HepG2 (cell line): ENCODE measurements around the gene CRHR1. TPM values are rescaled to one million over a fixed set of nuclear protein-coding genes. Genes with fewer than 3 reads are reported as not detected.
A peak's percentile ranks its signal among the peaks of the same experiment; 100 is the strongest.

Experiments used
- ATAC-seq: fragments of 200-7000 bp; cut with Tn5 transposase; 3 replicates; pipeline ENCODE4 v1.9.1; 2020; ENCODE audit warnings: mild to moderate bottlenecking, moderate library complexity
- Bru-seq: library from RNA; stranded (reverse); fragments of 400-500 nt; gene quantifications from one replicate; lab custom pipeline; 2021; lab: Mats Ljungman, UMichigan
- BruChase-seq, 2 experiments: library from RNA; stranded (reverse); fragments of 400-500 nt; gene quantifications; one replicate each; lab custom pipeline; 2021; lab: Mats Ljungman, UMichigan
- BruUV-seq: library from RNA; stranded (reverse); fragments of 400-500 nt; replicated peaks from 2 replicates; lab custom pipeline; 2021; lab: Mats Ljungman, UMichigan
- CTCF ChIA-PET: fragments of 300-600 bp; formaldehyde crosslinking; extraction: SDS; loops from one replicate; lab custom pipeline; 2021; ENCODE audit warnings: low total read pairs, inconsistent platforms, low intra/inter-chr PET ratio; lab: Yijun Ruan, JAX
- POLR2A ChIA-PET: fragments of 350-600 bp; sonication (Branson Sonifier 250); formaldehyde crosslinking; loops from one replicate; lab custom pipeline; 2020; ENCODE audit warnings: antibody characterized with exemption, inconsistent platforms; lab: Yijun Ruan, JAX
- DNase-seq: peaks from one replicate; pipeline ENCODE4 v3.0.0-alpha.2; 2015; ENCODE audit warnings: low spot score
- FAIRE-seq: peaks from 3 replicates; lab custom pipeline; 2011; peaks lifted over from hg19 to GRCh38; lab: Jason Lieb, UNC
- H2AFZ ChIP-seq: one replicate; pipeline ENCODE4 v1.6.1; 2011; ENCODE audit warnings: low read length, inconsistent platforms
- H3K27ac ChIP-seq: fragments of 300-600 bp; 3 replicates; pipeline ENCODE4 v1.8.0; 2011; ENCODE audit warnings: mixed run types, mild to moderate bottlenecking, mixed read lengths, low read length, inconsistent platforms; ENCODE audit not compliant: insufficient read depth; ENCODE audit errors: extremely low read length
- H3K27me3 ChIP-seq, 2 experiments: fragments of 200-600 bp in 1 of 2; 2 replicates in 1 of 2; 3 replicates in 1 of 2; pipeline versions ENCODE4 v1.6.0 to v1.8.0; 2011; ENCODE audit warnings: low read length in 2 of 2, mild to moderate bottlenecking in 2 of 2, moderate library complexity in 2 of 2, inconsistent platforms in 1 of 2; ENCODE audit not compliant: insufficient read depth in 2 of 2, control insufficient read depth in 1 of 2
- H3K36me3 ChIP-seq, 2 experiments: fragments of 200-600 bp in 1 of 2; replicated peaks in 1 of 2; 2 replicates in 1 of 2; 3 replicates in 1 of 2; pipeline versions ENCODE4 v1.5.1 to v1.8.0; 2011; ENCODE audit warnings: low read length in 2 of 2, inconsistent platforms in 1 of 2; ENCODE audit not compliant: insufficient read depth in 2 of 2, control insufficient read depth in 1 of 2
- H3K4me1 ChIP-seq: 2 replicates; pipeline ENCODE4 v1.5.1; 2012; ENCODE audit warnings: low read length, inconsistent platforms; ENCODE audit not compliant: insufficient read depth
- H3K4me2 ChIP-seq: 2 replicates; pipeline ENCODE4 v1.6.0; 2011; ENCODE audit warnings: low read depth, low read length, inconsistent platforms
- H3K4me3 ChIP-seq, 3 experiments: fragments of 200-600 bp in 1 of 3; sonication (generic), shearing (Covaris generic) in 1 of 3; replicated peaks in 1 of 3; 2 replicates each; pipeline ENCODE4 v1.5.1; 2011 to 2016; ENCODE audit warnings: low read length in 3 of 3, inconsistent platforms in 2 of 3, low read depth in 2 of 3, mild to moderate bottlenecking in 2 of 3, control low read depth in 1 of 3, mixed read lengths in 1 of 3; ENCODE audit not compliant: insufficient read depth in 1 of 3
- H3K79me2 ChIP-seq: one replicate; pipeline ENCODE4 v1.6.1; 2011; ENCODE audit warnings: low read length, inconsistent platforms; ENCODE audit not compliant: insufficient read depth
- H3K9ac ChIP-seq: 2 replicates; pipeline ENCODE4 v1.6.0; 2011; ENCODE audit warnings: mild to moderate bottlenecking, low read depth, low read length, inconsistent platforms; ENCODE audit not compliant: insufficient read depth
- H3K9me3 ChIP-seq: 2 replicates; pipeline ENCODE4 v1.5.1; 2012; ENCODE audit warnings: mild to moderate bottlenecking, low read length
- H4K20me1 ChIP-seq: 2 replicates; pipeline ENCODE4 v1.6.0; 2011; ENCODE audit warnings: inconsistent platforms, mild to moderate bottlenecking, low read length, moderate library complexity; ENCODE audit not compliant: insufficient read depth
- ATF7-NPFF ChIP-seq: sonication (generic); formaldehyde crosslinking; IDR thresholded peaks from 2 replicates; pipeline ENCODE4 v1.8.1; 2023; ENCODE audit warnings: mild to moderate bottlenecking, low read depth, missing genetic modification reagents, moderate library complexity
- CSRNP2 ChIP-seq: sonication (generic); formaldehyde crosslinking; conservative IDR thresholded peaks from 2 replicates; pipeline ENCODE4 v1.8.0; 2022; ENCODE audit warnings: low read depth, missing genetic modification reagents
- DPF2 ChIP-seq: sonication (generic); formaldehyde crosslinking; IDR thresholded peaks from 2 replicates; pipeline ENCODE4 v1.4.0; 2020; ENCODE audit warnings: mild to moderate bottlenecking, low read depth, missing genetic modification reagents, borderline replicate concordance
- HNRNPLL ChIP-seq: fragments of 200-400 bp; formaldehyde crosslinking; IDR thresholded peaks from 2 replicates; pipeline ENCODE4 v1.6.1; 2017; ENCODE audit warnings: mild to moderate bottlenecking, low read depth, low read length; ENCODE audit not compliant: poor library complexity, severe bottlenecking
- MYC ChIP-seq: sonication (generic); formaldehyde crosslinking; IDR thresholded peaks from 2 replicates; pipeline ENCODE4 v1.9.0; 2021; ENCODE audit warnings: missing genetic modification reagents, borderline replicate concordance
- RXRA ChIP-seq: sonication (generic); formaldehyde crosslinking; IDR thresholded peaks from 2 replicates; pipeline ENCODE4 v1.5.1; 2020; ENCODE audit warnings: missing genetic modification reagents
- ZNF768 ChIP-seq: sonication (generic); formaldehyde crosslinking; IDR thresholded peaks from 2 replicates; pipeline ENCODE4 v1.4.0; 2020; ENCODE audit warnings: missing genetic modification reagents
- ZNF773 ChIP-seq: sonication (generic); formaldehyde crosslinking; IDR thresholded peaks from 2 replicates; pipeline ENCODE4 v1.4.0; 2020; ENCODE audit warnings: missing genetic modification reagents, borderline replicate concordance
- WGBS: methylation state at CpG from one replicate; pipeline ENCODE4 v1.1.6; 2017; ENCODE audit warnings: low lambda C conversion rate; 5-methylcytosine and 5-hydroxymethylcytosine counted together
- in situ Hi-C: cut with HindIII; loops from 2 replicates; pipeline ENCODE4 v1.10.0; 2017; ENCODE audit warnings: low pct_unique_long_range_greater_than_20kb; ENCODE audit not compliant: extremely low pct_ligation_motif_present
- intact Hi-C: fragments of 100-400 bp; cut with micrococcal nuclease; formaldehyde crosslinking; loops from one replicate; pipeline ENCODE4 v1.10.0; 2022; ENCODE audit not compliant: unreplicated experiment
- long read RNA-seq, 2 experiments: library from RNA in 1 of 2; library from polyadenylated mRNA in 1 of 2; stranded (forward) in 1 of 2; unstranded in 1 of 2; transcript quantifications; one replicate each; pipeline ENCODE4 v2.0.0, GENCODE V29; 2019 to 2022
- polyA minus RNA-seq, 3 experiments: library from RNA; depleted of rRNA, polyadenylated mRNA; stranded (reverse); fragments of >200 nt; gene quantifications; 2 replicates each; pipeline ENCODE4 v1.2.3, GENCODE V29; 2011; ENCODE audit warnings: low replicate concordance in 1 of 3
- polyA plus RNA-seq, 8 experiments: library from polyadenylated mRNA; depleted of rRNA in 3 of 8; stranded (reverse) in 7 of 8; unstranded in 1 of 8; fragments of >200 nt; fragmentation: Illumina TruSeq in 4 of 8; extraction: Trizol in 4 of 8; gene quantifications; 2 replicates each; pipeline versions ENCODE4 v1.2.1 to v1.2.3, GENCODE V29; 2011 to 2016; ENCODE audit warnings: low read depth in 4 of 8, missing spikeins in 1 of 8, mixed read lengths in 1 of 8; ENCODE audit not compliant: insufficient read depth in 1 of 8
- total RNA-seq, 5 experiments: library from RNA; depleted of rRNA; stranded (reverse); fragments of >200 nt; fragmentation: Illumina TruSeq; extraction: Trizol; gene quantifications; 2 replicates each; pipeline ENCODE4 v1.2.3, GENCODE V29; 2016; ENCODE audit warnings: low read depth in 1 of 5
- TF ChIP-seq, protein P1 (sequence below): sonication (generic); formaldehyde crosslinking; conservative IDR thresholded peaks from 2 replicates; pipeline ENCODE4 v1.4.0; 2020; ENCODE audit warnings: missing genetic modification reagents

Gene CRHR1
- total RNA-seq (2016; rRNA removed; fragmentation: Illumina TruSeq; extraction: Trizol) (not detected in 2 replicates), polyA plus RNA-seq (2011; rRNA removed) (not detected in 2 replicates), polyA minus RNA-seq (2011; rRNA and poly(A)+ RNA removed; ENCODE audit: low replicate concordance) (0.64 TPM in 1 of 2 replicates, not detected in the other), Bru-seq, nascent RNA (not detected), BruChase-seq, experiment 1, labeled RNA remaining after a 6-hour chase (not detected), BruChase-seq, experiment 2, labeled RNA remaining after a 2-hour chase (not detected)
- total RNA-seq (2016; cell fraction: cytosol; rRNA removed; fragmentation: Illumina TruSeq; extraction: Trizol; ENCODE audit: low read depth): not detected in 2 replicates
- not detected in 2 replicates for total RNA-seq (2016; cell fraction: insoluble cytoplasmic fraction; rRNA removed; fragmentation: Illumina TruSeq; extraction: Trizol)
- total RNA-seq (2016; cell fraction: membrane; rRNA removed; fragmentation: Illumina TruSeq; extraction: Trizol): not detected in 2 replicates
- total RNA-seq (2016; cell fraction: nucleus; rRNA removed; fragmentation: Illumina TruSeq; extraction: Trizol): not detected in 2 replicates
- polyA plus RNA-seq (2011; cell fraction: cytosol; rRNA removed): not detected in 2 replicates
- not detected in 2 replicates for polyA plus RNA-seq (2011; cell fraction: nucleus; rRNA removed)
- not detected in 2 replicates for polyA plus RNA-seq (2012)
- polyA plus RNA-seq (2016; cell fraction: cytosol; fragmentation: Illumina TruSeq; extraction: Trizol; ENCODE audit: low read depth): not detected in 2 replicates
- not detected in 2 replicates for polyA plus RNA-seq (2016; cell fraction: insoluble cytoplasmic fraction; fragmentation: Illumina TruSeq; extraction: Trizol; ENCODE audit: low read depth)
- not detected in 2 replicates for polyA plus RNA-seq (2016; cell fraction: membrane; fragmentation: Illumina TruSeq; extraction: Trizol; ENCODE audit: low read depth)
- polyA plus RNA-seq (2016; cell fraction: nucleus; fragmentation: Illumina TruSeq; extraction: Trizol; ENCODE audit: insufficient read depth, low read depth): not detected in 2 replicates
- not detected in 2 replicates for polyA minus RNA-seq (2011; cell fraction: cytosol; rRNA and poly(A)+ RNA removed)
- polyA minus RNA-seq (2011; cell fraction: nucleus; rRNA and poly(A)+ RNA removed): not detected in 2 replicates
- long read RNA-seq, experiment 1: 0 reads
- long read RNA-seq, experiment 2: 0 reads

DNA sequence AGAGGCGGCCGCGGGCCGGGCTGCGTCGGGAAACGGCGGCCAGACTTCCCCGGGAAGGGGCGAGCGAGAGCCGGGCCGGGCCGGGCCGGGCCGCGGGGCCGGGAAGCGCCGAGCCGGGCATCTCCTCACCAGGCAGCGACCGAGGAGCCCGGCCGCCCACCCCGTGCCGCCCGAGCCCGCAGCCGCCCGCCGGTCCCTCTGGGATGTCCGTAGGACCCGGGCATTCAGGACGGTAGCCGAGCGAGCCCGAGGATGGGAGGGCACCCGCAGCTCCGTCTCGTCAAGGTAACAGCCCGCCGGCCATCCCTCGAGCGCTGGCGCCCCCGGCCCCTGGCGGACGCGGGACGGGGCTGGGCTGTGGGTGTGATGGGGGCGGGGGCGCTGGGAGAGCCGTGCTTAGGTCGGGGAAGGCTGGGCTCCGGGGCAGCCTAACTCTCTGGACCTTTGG, at the start of gene CRHR1:
TSS of gene CRHR1 (plus strand) at position 28 of the 448 bp plus-strand sequence. CDS start at position 253, 225 bp downstream.
- intact Hi-C loops (no loop called here), in situ Hi-C loops (no loop called here)
- CTCF ChIA-PET: no interaction called here
- Histone ChIP-seq H3K4me2 (peak within 1 kb of the TSS; percentile 46), H2AFZ (no peak within 1 kb of the TSS), H3K27me3 (peaks cover 36 to 86% of the 10 kb centered on the region in 2 experiments), H3K4me1 (peaks cover 15% of the 10 kb centered on the region; the same call in 1 of the 2 replicates), H3K36me3 (no peaks in the 10 kb centered on the region), H3K27ac (no peak within 1 kb of the TSS), H4K20me1 (peaks cover 6% of the 10 kb centered on the region; the same call in 1 of the 2 replicates), H3K79me2 (no peaks in the 10 kb centered on the region), H3K9me3 (no peaks in the 10 kb centered on the region), H3K4me3 (peak within 1 kb of the TSS; percentile 14 to 60 (median 48); a peak in 3 of 6 replicates), H3K9ac (no peak within 1 kb of the TSS)
- DNase-seq: no peak
- POLR2A ChIA-PET: no interaction called here
- no TSS peak for BruUV-seq
- peak; percentile 41 for ATAC-seq
- WGBS: 3% methylated on average over 15 of the region's 56 CpGs
- FAIRE-seq: no peak
- no peak for TF ChIP-seq DPF2 (CRISPR knock-in tag)
- 0 out of 2 replicates have a peak, but pooled peaks have one; percentile 5 for TF ChIP-seq MYC
- no peak for TF ChIP-seq RXRA (CRISPR knock-in tag)
- TF ChIP-seq HNRNPLL: no peak
- TF ChIP-seq ZNF768 (CRISPR knock-in tag): peak; percentile 7; the same call in 1 of the 2 replicates
- TF ChIP-seq ZNF773: 0 out of 2 replicates have a peak, but pooled peaks have one; percentile 23
- peak; percentile 36; the same call in 1 of the 2 replicates for TF ChIP-seq ATF7-NPFF (CRISPR knock-in tag)
- TF ChIP-seq CSRNP2 (CRISPR knock-in tag): no peak
- TF ChIP-seq, protein P1, sequence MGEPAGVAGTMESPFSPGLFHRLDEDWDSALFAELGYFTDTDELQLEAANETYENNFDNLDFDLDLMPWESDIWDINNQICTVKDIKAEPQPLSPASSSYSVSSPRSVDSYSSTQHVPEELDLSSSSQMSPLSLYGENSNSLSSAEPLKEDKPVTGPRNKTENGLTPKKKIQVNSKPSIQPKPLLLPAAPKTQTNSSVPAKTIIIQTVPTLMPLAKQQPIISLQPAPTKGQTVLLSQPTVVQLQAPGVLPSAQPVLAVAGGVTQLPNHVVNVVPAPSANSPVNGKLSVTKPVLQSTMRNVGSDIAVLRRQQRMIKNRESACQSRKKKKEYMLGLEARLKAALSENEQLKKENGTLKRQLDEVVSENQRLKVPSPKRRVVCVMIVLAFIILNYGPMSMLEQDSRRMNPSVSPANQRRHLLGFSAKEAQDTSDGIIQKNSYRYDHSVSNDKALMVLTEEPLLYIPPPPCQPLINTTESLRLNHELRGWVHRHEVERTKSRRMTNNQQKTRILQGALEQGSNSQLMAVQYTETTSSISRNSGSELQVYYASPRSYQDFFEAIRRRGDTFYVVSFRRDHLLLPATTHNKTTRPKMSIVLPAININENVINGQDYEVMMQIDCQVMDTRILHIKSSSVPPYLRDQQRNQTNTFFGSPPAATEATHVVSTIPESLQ: no peak
